HL-60 (cell line): Measurements from ENCODE around the gene FAM20A.

ENCODE experiments used
- DNase-seq, 2 experiments: peaks; one replicate each; pipeline ENCODE4 v3.0.0-alpha.2; 2010 to 2020; ENCODE audit warnings: low read depth in 1 of 2, low spot score in 1 of 2
- H3K27ac ChIP-seq: fragments of 250-450 bp; sonication (Bioruptor Pico); replicated peaks from 2 replicates; pipeline ENCODE4 v1.5.1; 2020; ENCODE audit warnings: mild to moderate bottlenecking, moderate library complexity
- H3K27me3 ChIP-seq: fragments of 250-450 bp; sonication (Bioruptor Pico); 2 replicates; pipeline ENCODE4 v1.5.1; 2021; ENCODE audit warnings: mild to moderate bottlenecking, moderate library complexity; ENCODE audit not compliant: insufficient read depth, poor library complexity, severe bottlenecking
- H3K4me3 ChIP-seq: replicated peaks from 2 replicates; pipeline ENCODE4 v1.5.1; 2011; ENCODE audit warnings: mild to moderate bottlenecking, control low read depth, low read length; ENCODE audit not compliant: insufficient read depth
- GABPA ChIP-seq: IDR thresholded peaks from 2 replicates; pipeline ENCODE4 v1.6.1; 2012; ENCODE audit warnings: low read depth
- POLR2AphosphoS5 ChIP-seq: IDR thresholded peaks from 2 replicates; pipeline ENCODE4 v1.6.1; 2012; ENCODE audit warnings: low read depth
- SPI1 ChIP-seq: IDR thresholded peaks from 2 replicates; pipeline ENCODE4 v1.6.1; 2012; ENCODE audit warnings: low read depth, mild to moderate bottlenecking, borderline replicate concordance
- TF ChIP-seq, protein P1 (sequence below): IDR thresholded peaks from 2 replicates; pipeline ENCODE4 v1.6.1; 2012; ENCODE audit warnings: low read depth; ENCODE audit not compliant: insufficient replicate concordance
- TF ChIP-seq, protein P2 (sequence below): IDR thresholded peaks from one replicate; pipeline ENCODE4 v1.5.1; 2011; ENCODE audit warnings: low read length, control low read depth, inconsistent platforms; ENCODE audit not compliant: insufficient read depth

The FAM20A gene

DNA sequence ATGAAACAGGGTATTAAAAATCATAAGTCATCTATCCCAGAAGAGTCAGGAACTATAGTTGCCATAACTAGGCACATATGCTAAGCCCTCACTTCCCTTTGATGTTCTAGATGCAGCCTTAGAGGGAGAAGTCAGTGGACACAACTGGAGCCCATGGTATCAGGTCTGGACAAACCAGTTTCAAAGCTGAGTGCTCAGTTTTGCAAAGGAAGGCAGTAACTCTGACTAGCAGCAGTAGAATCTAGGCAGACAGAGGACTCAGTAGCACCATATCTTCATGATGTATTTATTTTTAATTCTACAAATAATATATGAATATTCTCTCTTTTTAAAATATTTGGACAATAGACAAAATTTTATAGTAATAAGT lies 11.7 kb upstream of the FAM20A start:
- TF ChIP-seq, protein P1, sequence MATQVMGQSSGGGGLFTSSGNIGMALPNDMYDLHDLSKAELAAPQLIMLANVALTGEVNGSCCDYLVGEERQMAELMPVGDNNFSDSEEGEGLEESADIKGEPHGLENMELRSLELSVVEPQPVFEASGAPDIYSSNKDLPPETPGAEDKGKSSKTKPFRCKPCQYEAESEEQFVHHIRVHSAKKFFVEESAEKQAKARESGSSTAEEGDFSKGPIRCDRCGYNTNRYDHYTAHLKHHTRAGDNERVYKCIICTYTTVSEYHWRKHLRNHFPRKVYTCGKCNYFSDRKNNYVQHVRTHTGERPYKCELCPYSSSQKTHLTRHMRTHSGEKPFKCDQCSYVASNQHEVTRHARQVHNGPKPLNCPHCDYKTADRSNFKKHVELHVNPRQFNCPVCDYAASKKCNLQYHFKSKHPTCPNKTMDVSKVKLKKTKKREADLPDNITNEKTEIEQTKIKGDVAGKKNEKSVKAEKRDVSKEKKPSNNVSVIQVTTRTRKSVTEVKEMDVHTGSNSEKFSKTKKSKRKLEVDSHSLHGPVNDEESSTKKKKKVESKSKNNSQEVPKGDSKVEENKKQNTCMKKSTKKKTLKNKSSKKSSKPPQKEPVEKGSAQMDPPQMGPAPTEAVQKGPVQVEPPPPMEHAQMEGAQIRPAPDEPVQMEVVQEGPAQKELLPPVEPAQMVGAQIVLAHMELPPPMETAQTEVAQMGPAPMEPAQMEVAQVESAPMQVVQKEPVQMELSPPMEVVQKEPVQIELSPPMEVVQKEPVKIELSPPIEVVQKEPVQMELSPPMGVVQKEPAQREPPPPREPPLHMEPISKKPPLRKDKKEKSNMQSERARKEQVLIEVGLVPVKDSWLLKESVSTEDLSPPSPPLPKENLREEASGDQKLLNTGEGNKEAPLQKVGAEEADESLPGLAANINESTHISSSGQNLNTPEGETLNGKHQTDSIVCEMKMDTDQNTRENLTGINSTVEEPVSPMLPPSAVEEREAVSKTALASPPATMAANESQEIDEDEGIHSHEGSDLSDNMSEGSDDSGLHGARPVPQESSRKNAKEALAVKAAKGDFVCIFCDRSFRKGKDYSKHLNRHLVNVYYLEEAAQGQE = no peak
- no peak for TF ChIP-seq GABPA
- no peak for TF ChIP-seq POLR2AphosphoS5
- TF ChIP-seq, protein P2, sequence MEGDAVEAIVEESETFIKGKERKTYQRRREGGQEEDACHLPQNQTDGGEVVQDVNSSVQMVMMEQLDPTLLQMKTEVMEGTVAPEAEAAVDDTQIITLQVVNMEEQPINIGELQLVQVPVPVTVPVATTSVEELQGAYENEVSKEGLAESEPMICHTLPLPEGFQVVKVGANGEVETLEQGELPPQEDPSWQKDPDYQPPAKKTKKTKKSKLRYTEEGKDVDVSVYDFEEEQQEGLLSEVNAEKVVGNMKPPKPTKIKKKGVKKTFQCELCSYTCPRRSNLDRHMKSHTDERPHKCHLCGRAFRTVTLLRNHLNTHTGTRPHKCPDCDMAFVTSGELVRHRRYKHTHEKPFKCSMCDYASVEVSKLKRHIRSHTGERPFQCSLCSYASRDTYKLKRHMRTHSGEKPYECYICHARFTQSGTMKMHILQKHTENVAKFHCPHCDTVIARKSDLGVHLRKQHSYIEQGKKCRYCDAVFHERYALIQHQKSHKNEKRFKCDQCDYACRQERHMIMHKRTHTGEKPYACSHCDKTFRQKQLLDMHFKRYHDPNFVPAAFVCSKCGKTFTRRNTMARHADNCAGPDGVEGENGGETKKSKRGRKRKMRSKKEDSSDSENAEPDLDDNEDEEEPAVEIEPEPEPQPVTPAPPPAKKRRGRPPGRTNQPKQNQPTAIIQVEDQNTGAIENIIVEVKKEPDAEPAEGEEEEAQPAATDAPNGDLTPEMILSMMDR = no peak
- no peak for TF ChIP-seq SPI1

DNA sequence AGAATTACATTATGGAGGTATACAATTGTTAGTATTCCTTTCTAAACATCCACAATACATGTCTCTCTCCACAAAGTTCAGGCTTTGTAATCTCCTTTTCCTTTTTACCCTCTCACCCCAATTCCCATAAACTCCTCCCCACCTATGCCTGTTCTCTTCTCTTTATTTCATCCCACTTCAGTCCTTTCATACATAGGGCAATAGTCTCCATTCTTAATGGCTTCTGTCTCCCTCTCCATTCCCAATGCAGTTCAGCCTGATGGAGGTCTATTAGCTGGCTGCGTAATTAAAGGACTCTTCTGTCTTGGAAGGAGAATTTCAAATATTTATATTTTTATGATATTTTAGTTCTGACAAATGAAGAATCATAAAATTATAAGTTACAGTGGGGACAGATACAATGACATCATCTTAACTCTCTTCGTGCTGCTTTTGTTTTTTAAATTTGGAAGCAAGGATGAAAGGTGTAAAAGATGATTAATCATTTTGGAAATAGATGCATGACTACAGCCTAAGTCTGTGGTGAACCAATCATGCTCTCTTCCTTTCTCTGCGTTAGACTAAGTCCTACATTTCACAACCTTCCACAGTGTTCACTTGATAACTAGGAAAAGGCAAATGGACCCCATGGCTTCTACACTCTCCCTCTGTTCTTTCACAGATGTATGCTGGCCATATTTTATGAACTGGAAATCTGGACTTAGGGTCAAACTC lies 11.2 kb upstream of the FAM20A start:
- Histone ChIP-seq H3K27me3 (peaks cover 2% of the 10 kb centered on the region), H3K27ac (no peak overlapping the region), H3K4me3 (no peak overlapping the region)
- DNase-seq = no peak
- TF ChIP-seq, protein P2 = no peak
- TF ChIP-seq, protein P1 = no peak

More for the DNA sequence above, 11.7 kb upstream of the FAM20A start:
- Histone ChIP-seq H3K4me3 (no peak overlapping the region), H3K27ac (no peak overlapping the region), H3K27me3 (peaks cover 2% of the 10 kb centered on the region)
- DNase-seq = no peak

DNA sequence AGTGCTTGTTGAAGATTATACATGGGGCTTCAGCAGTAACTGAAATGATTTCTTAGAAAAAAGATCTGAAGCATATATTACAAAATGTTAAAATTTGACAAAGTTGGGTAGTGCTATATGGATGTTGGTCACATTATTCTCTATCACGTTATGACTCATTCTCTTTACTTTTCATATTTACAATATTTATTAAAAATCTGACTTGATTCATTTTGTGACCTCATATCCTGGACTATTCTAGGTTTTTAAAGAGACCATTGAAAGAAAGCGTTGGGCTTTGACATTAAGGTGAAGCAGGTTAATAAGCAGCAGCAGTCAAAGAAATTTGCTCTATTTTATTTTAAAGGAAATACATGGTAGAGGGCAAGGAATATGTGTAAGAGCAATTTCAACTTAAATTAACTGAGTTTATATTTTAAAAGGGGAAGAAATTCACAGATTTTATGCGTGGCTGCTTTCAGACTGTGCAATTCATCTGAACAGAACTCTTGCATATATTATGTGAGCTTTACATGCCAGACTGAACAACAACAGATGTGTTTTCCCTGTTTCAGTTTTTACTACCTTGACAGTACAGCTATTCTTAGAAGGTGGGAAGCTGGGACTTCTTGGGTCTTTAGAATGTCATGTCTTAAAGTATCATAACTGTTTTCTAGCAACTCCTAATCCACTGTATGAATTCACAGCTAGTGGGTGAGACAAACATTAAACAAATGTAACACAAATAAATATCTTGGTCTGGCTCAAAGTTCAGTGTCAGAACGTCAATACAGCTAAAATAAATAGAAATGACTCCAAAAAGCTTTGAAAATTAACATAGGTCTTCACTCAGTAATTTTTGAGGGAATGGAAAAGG lies 10.4 kb upstream of the FAM20A start:
- H3K27me3 ChIP-seq = peaks cover 2% of the 10 kb centered on the region
- TF ChIP-seq SPI1 = no peak
- TF ChIP-seq, protein P1 = no peak
- no peak for TF ChIP-seq POLR2AphosphoS5
- TF ChIP-seq, protein P2 = no peak
- no peak for TF ChIP-seq GABPA
- H3K27ac ChIP-seq = no peak overlapping the region
- no peak for DNase-seq
- H3K4me3 ChIP-seq = no peak overlapping the region
